H1 (cell line): ENCODE measurements around the gene MFSD2A. TPM values are rescaled to one million over a fixed set of nuclear protein-coding genes. Genes with fewer than 3 reads are reported as not detected.

Source experiments
- CTCF ChIA-PET: fragments of 300-600 bp; sonication (Branson Sonifier 250); formaldehyde crosslinking; loops from one replicate; lab custom pipeline; 2021; ENCODE audit not compliant: partially characterized antibody; lab: Charles Lee
- POLR2A ChIA-PET: fragments of 300-600 bp; sonication (Branson Sonifier 250); formaldehyde crosslinking; loops from one replicate; lab custom pipeline; 2021; ENCODE audit warnings: inconsistent platforms; ENCODE audit not compliant: partially characterized antibody; lab: Charles Lee
- DNase-seq, 2 experiments: peaks; one replicate each; pipeline versions ENCODE4 v3.0.0 to v3.0.0-alpha.2; 2010 to 2022; ENCODE audit warnings: low spot score in 2 of 2, low read depth in 1 of 2, mixed read lengths in 1 of 2
- FAIRE-seq: peaks from 2 replicates; lab custom pipeline; 2011; peaks lifted over from hg19 to GRCh38; lab: Jason Lieb, UNC
- H2AFZ ChIP-seq: 2 replicates; pipeline ENCODE4 v1.8.1; 2012; ENCODE audit warnings: low read length, inconsistent platforms
- H2AK5ac ChIP-seq: 2 replicates; pipeline ENCODE4 v1.6.1; 2013; ENCODE audit warnings: low read depth, low read length
- H2BK120ac ChIP-seq: replicated peaks from 2 replicates; pipeline ENCODE3; 2013; ENCODE audit warnings: low read depth, low read length, inconsistent platforms
- H2BK12ac ChIP-seq: 2 replicates; pipeline ENCODE4 v1.6.1; 2013; ENCODE audit warnings: low read depth, low read length
- H2BK15ac ChIP-seq: 2 replicates; pipeline ENCODE4 v1.6.1; 2013; ENCODE audit warnings: low read length
- H2BK20ac ChIP-seq: 2 replicates; pipeline ENCODE4 v1.6.1; 2013; ENCODE audit warnings: low read length
- H2BK5ac ChIP-seq: 2 replicates; pipeline ENCODE4 v1.6.1; 2013; ENCODE audit warnings: low read depth, low read length
- H3K14ac ChIP-seq: 2 replicates; pipeline ENCODE4 v1.6.1; 2013; ENCODE audit warnings: inconsistent platforms; ENCODE audit not compliant: insufficient read length
- H3K18ac ChIP-seq: 2 replicates; pipeline ENCODE4 v1.6.1; 2013; ENCODE audit warnings: low read length; ENCODE audit errors: extremely low read depth
- H3K23ac ChIP-seq: 2 replicates; pipeline ENCODE4 v1.6.1; 2013; ENCODE audit warnings: inconsistent platforms; ENCODE audit not compliant: insufficient read length
- H3K23me2 ChIP-seq: 2 replicates; pipeline ENCODE4 v1.6.1; 2013; ENCODE audit warnings: low read depth, low read length
- H3K27ac ChIP-seq: 2 replicates; pipeline ENCODE4 v1.6.1; 2011; ENCODE audit warnings: low read depth, low read length, inconsistent platforms
- H3K27me3 ChIP-seq, 4 experiments: replicated peaks in 1 of 4; 1 replicate in 1 of 4; 2 replicates in 3 of 4; pipeline versions ENCODE4 v1.6.1 to v1.8.1; 2011 to 2013; ENCODE audit warnings: low read length in 3 of 4, mild to moderate bottlenecking in 3 of 4, inconsistent platforms in 2 of 4, mixed read lengths in 2 of 4, moderate library complexity in 1 of 4; ENCODE audit not compliant: control insufficient read depth in 3 of 4, insufficient read depth in 3 of 4; ENCODE audit errors: extremely low read depth in 1 of 4
- H3K36me3 ChIP-seq, 4 experiments: 2 replicates each; pipeline versions ENCODE4 v1.6.1 to v1.8.1; 2011 to 2013; ENCODE audit warnings: mild to moderate bottlenecking in 4 of 4, low read length in 3 of 4, moderate library complexity in 2 of 4, control low read depth in 1 of 4, inconsistent platforms in 1 of 4; ENCODE audit not compliant: insufficient read depth in 4 of 4, control insufficient read depth in 2 of 4
- H3K4ac ChIP-seq: replicated peaks from 2 replicates; pipeline ENCODE3; 2013; ENCODE audit warnings: low read length, low read depth, mixed read lengths, inconsistent platforms; ENCODE audit not compliant: insufficient read length
- H3K4me1 ChIP-seq, 4 experiments: replicated peaks in 1 of 4; 1 replicate in 1 of 4; 2 replicates in 3 of 4; pipeline versions ENCODE4 v1.6.1 to v1.8.1; 2011 to 2013; ENCODE audit warnings: low read length in 3 of 4, inconsistent platforms in 2 of 4, mixed read lengths in 1 of 4; ENCODE audit not compliant: insufficient read depth in 4 of 4, control insufficient read depth in 3 of 4
- H3K4me2 ChIP-seq, 2 experiments: 2 replicates each; pipeline versions ENCODE4 v1.6.1 to v1.8.1; 2011 to 2013; ENCODE audit warnings: low read depth in 2 of 2, low read length in 2 of 2, control low read depth in 1 of 2, inconsistent platforms in 1 of 2, mild to moderate bottlenecking in 1 of 2; ENCODE audit not compliant: insufficient read depth in 1 of 2
- H3K4me3 ChIP-seq, 4 experiments: fragments of 200-600, 300-600 bp in 1 of 4; sonication (generic), shearing (Covaris generic), sonication (Bioruptor Twin) in 1 of 4; 2 replicates each; pipeline versions ENCODE4 v1.5.1 to v1.8.1; 2011 to 2016; ENCODE audit warnings: low read length in 4 of 4, low read depth in 3 of 4, control low read depth in 2 of 4, inconsistent platforms in 2 of 4, mild to moderate bottlenecking in 2 of 4, mixed read lengths in 1 of 4, moderate library complexity in 1 of 4; ENCODE audit not compliant: insufficient read depth in 2 of 4; ENCODE audit errors: extremely low read depth in 1 of 4
- H3K56ac ChIP-seq: replicated peaks from 2 replicates; pipeline ENCODE3; 2013; ENCODE audit warnings: low read depth, mild to moderate bottlenecking, mixed read lengths, low read length, inconsistent platforms; ENCODE audit not compliant: insufficient read length
- H3K79me1 ChIP-seq: 2 replicates; pipeline ENCODE4 v1.6.1; 2013; ENCODE audit warnings: low read depth, low read length, control low read depth
- H3K79me2 ChIP-seq, 2 experiments: 2 replicates each; pipeline versions ENCODE4 v1.6.1 to v1.8.1; 2012 to 2013; ENCODE audit warnings: low read length in 2 of 2, mild to moderate bottlenecking in 2 of 2, inconsistent platforms in 1 of 2; ENCODE audit not compliant: insufficient read depth in 2 of 2, control insufficient read depth in 1 of 2
- H3K9ac ChIP-seq, 4 experiments: replicated peaks in 1 of 4; 1 replicate in 1 of 4; 2 replicates in 3 of 4; pipeline versions ENCODE4 v1.6.1 to v1.8.1; 2011 to 2013; ENCODE audit warnings: low read depth in 3 of 4, low read length in 3 of 4, control low read depth in 2 of 4, mild to moderate bottlenecking in 2 of 4, moderate library complexity in 2 of 4, inconsistent platforms in 1 of 4; ENCODE audit errors: extremely low read depth in 1 of 4
- H3K9me3 ChIP-seq, 2 experiments: 2 replicates each; pipeline versions ENCODE4 v1.6.1 to v1.8.1; 2012 to 2013; ENCODE audit warnings: mild to moderate bottlenecking in 2 of 2, moderate library complexity in 2 of 2, control low read depth in 1 of 2, inconsistent platforms in 1 of 2, low read depth in 1 of 2, low read length in 1 of 2, mixed read lengths in 1 of 2; ENCODE audit not compliant: insufficient read depth in 2 of 2
- H4K20me1 ChIP-seq, 2 experiments: replicated peaks in 1 of 2; 2 replicates each; pipeline versions ENCODE3 to v1.8.1; 2011 to 2013; ENCODE audit warnings: inconsistent platforms in 2 of 2, low read length in 2 of 2, mild to moderate bottlenecking in 1 of 2; ENCODE audit not compliant: insufficient read depth in 2 of 2, control insufficient read depth in 1 of 2
- H4K5ac ChIP-seq: 2 replicates; pipeline ENCODE4 v1.6.1; 2013; ENCODE audit warnings: low read length, low read depth, mixed read lengths, inconsistent platforms; ENCODE audit not compliant: insufficient read length
- H4K8ac ChIP-seq: 2 replicates; pipeline ENCODE4 v1.8.0; 2013; ENCODE audit warnings: mild to moderate bottlenecking, moderate library complexity, low read length, inconsistent platforms; ENCODE audit not compliant: insufficient read depth; ENCODE audit errors: extremely low read depth
- H4K91ac ChIP-seq: replicated peaks from 2 replicates; pipeline ENCODE3; 2013; ENCODE audit warnings: low read length, mixed read lengths, inconsistent platforms; ENCODE audit not compliant: insufficient read length
- CHD1 ChIP-seq: IDR thresholded peaks from 2 replicates; pipeline ENCODE4 v1.6.1; 2012; ENCODE audit warnings: low read depth, low read length, improper control_type of control experiment
- JUND ChIP-seq: IDR thresholded peaks from 2 replicates; pipeline ENCODE4 v1.6.1; 2011; ENCODE audit warnings: mild to moderate bottlenecking, improper control_type of control experiment, low read length
- KDM4A ChIP-seq: IDR thresholded peaks from one replicate; pipeline ENCODE4 v1.7.1; 2012; ENCODE audit warnings: low read depth, mild to moderate bottlenecking, moderate library complexity, low read length, inconsistent platforms; ENCODE audit not compliant: severe bottlenecking
- RBBP5 ChIP-seq: IDR thresholded peaks from 2 replicates; pipeline ENCODE4 v1.7.1; 2012; ENCODE audit warnings: low read depth, mild to moderate bottlenecking, inconsistent platforms, low read length, moderate library complexity, borderline replicate concordance
- SIN3A ChIP-seq, 2 experiments: IDR thresholded peaks in 1 of 2; conservative IDR thresholded peaks in 1 of 2; 2 replicates each; pipeline ENCODE4 v1.6.1; 2011 to 2012; ENCODE audit warnings: low read length in 2 of 2, improper control_type of control experiment in 1 of 2, low read depth in 1 of 2, mild to moderate bottlenecking in 1 of 2
- SIRT6 ChIP-seq: IDR thresholded peaks from one replicate; pipeline ENCODE4 v1.7.1; 2012; ENCODE audit warnings: low read length, inconsistent platforms
- TAF7 ChIP-seq: optimal IDR thresholded peaks from 2 replicates; pipeline ENCODE3; 2011; ENCODE audit warnings: low read depth, mild to moderate bottlenecking, inconsistent platforms, low read length, moderate library complexity, borderline replicate concordance
- TBP ChIP-seq: IDR thresholded peaks from 2 replicates; pipeline ENCODE4 v1.6.1; 2011; ENCODE audit warnings: low read depth, low read length, improper control_type of control experiment
- WGBS, 2 experiments: shearing (Covaris generic) in 1 of 2; methylation state at CpG; one replicate each; pipeline versions ENCODE4 v1.1.6 to v1.1.7; 2013 to 2015; ENCODE audit warnings: low lambda C conversion rate in 2 of 2, mixed read lengths in 2 of 2, inconsistent platforms in 1 of 2, low coverage in 1 of 2, missing lambda C conversion rate in 1 of 2; ENCODE audit not compliant: insufficient replicate concordance in 2 of 2, insufficient coverage in 1 of 2, insufficient read length in 1 of 2; ENCODE audit errors: extremely low coverage in 1 of 2, missing lambda C conversion rate in 1 of 2; 5-methylcytosine and 5-hydroxymethylcytosine counted together
- polyA plus RNA-seq, 7 experiments: library from polyadenylated mRNA; depleted of rRNA in 3 of 7; stranded (reverse) in 5 of 7; unstranded in 2 of 7; fragments of >200 nt in 5 of 7; fragments of 200-250 nt in 2 of 7; gene quantifications; 1 replicate in 5 of 7; 2 replicates in 1 of 7; 4 replicates in 1 of 7; pipeline versions ENCODE4 v1.2.1 to v1.2.3, GENCODE V29; 2011 to 2013; ENCODE audit warnings: missing spikeins in 2 of 7, mixed read lengths in 2 of 7
- total RNA-seq: library from RNA; stranded (reverse); fragmentation: NEBNext Ultra II Directional; extraction: Animal tissue kit (Norgen Biotek cat#: 25700); gene quantifications from 2 replicates; pipeline ENCODE4 v1.2.1, GENCODE V29; 2021
- TF ChIP-seq, protein P1 (sequence below): IDR thresholded peaks from 2 replicates; pipeline ENCODE4 v1.6.1; 2011; ENCODE audit warnings: low read depth, mild to moderate bottlenecking, low read length; ENCODE audit not compliant: insufficient read depth

Gene MFSD2A
- total and polyA plus RNA-seq, 2 of the 8 experiments (the other 6 are each of a cell fraction or from before 2014, with no cell fraction given) = 18.3 to 25.9 TPM

- H2BK20ac ChIP-seq = no peak overlapping the region
- POLR2A ChIA-PET = interaction anchor here (1.6 to 2.4 kb wide), 2 partner anchors 9 to 16 kb away, joined by 3 to 7 read pairs; partner anchors contain the start of gene MYCL
- no peak overlapping the region for H2BK15ac ChIP-seq
- no peak overlapping the region for H2AK5ac ChIP-seq
- H2BK120ac ChIP-seq = no peak overlapping the region
- no peak overlapping the region for H3K27ac ChIP-seq
- no peak overlapping the region for H2AFZ ChIP-seq
- no peak for DNase-seq
- H3K14ac ChIP-seq = no peak overlapping the region
- no peak overlapping the region for H3K4me3 ChIP-seq
- no peak overlapping the region for H2BK12ac ChIP-seq
- H3K23ac ChIP-seq = no peak overlapping the region
- H3K4me1 ChIP-seq = no peaks in the 10 kb centered on the region
- H3K56ac ChIP-seq = no peak overlapping the region
- no peak overlapping the region for H3K4ac ChIP-seq
- no peaks in the 10 kb centered on the region for H4K20me1 ChIP-seq
- H3K79me1 ChIP-seq = no peaks in the 10 kb centered on the region
- TF ChIP-seq JUND (no peak), TBP (no peak), CHD1 (no peak), RBBP5 (no peak), KDM4A (no peak), SIN3A (conservative IDR thresholded peaks at IDR 0.05 in 1 of 2, IDR thresholded peaks at IDR 0.05 in 1 of 2; ENCODE audit: low read depth in 1 of 2, low read length in 2 of 2) (no peak), TAF7 (no peak), SIRT6 (no peak)
- TF ChIP-seq, protein P1, sequence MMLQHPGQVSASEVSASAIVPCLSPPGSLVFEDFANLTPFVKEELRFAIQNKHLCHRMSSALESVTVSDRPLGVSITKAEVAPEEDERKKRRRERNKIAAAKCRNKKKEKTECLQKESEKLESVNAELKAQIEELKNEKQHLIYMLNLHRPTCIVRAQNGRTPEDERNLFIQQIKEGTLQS = no peak
- H3K18ac ChIP-seq = no peak overlapping the region
- H3K4me2 ChIP-seq = no peak overlapping the region
- 83% methylated on average over 1 of the region's 3 CpGs; no CpG with 5 or more reads in 1 of the 2 experiments for WGBS, 2 experiments
- H3K9ac ChIP-seq = no peak overlapping the region
- H3K27me3 ChIP-seq = no peaks in the 10 kb centered on the region
- no peak overlapping the region for H2BK5ac ChIP-seq
- no peak overlapping the region for H4K8ac ChIP-seq
- H3K36me3 ChIP-seq = no peaks in the 10 kb centered on the region
- CTCF ChIA-PET = interaction anchor here (0.6 to 2.3 kb wide), 6 partner anchors 8 to 1688 kb away, joined by 3 to 15 read pairs (median 4); partner anchors contain the start of gene MYCL
- H4K91ac ChIP-seq = no peak overlapping the region
- peaks cover 9 to 12% of the 10 kb centered on the region in 2 experiments; a peak in 3 of 4 replicates for H3K9me3 ChIP-seq
- H3K79me2 ChIP-seq = no peaks in the 10 kb centered on the region
- no peak overlapping the region for H4K5ac ChIP-seq
- no peak for FAIRE-seq
- no peaks in the 10 kb centered on the region for H3K23me2 ChIP-seq
Measured at GRCh38 chr1:39910263-39910662, 44.7 kb upstream of the MFSD2A start.
